DND-41 (cell line): ENCODE measurements around the gene SLC17A4.

Source experiments
- ATAC-seq: fragments of 200-7000 bp; cut with Tn5 transposase; 3 replicates; pipeline ENCODE4 v1.9.1; 2021; ENCODE audit warnings: low read depth; ENCODE audit not compliant: insufficient read depth
- DNase-seq: peaks from one replicate; pipeline ENCODE4 v3.0.0-alpha.2; 2020
- H2AFZ ChIP-seq: 2 replicates; pipeline ENCODE4 v1.6.0; 2012; ENCODE audit warnings: low read depth, low read length
- H3K27ac ChIP-seq: 2 replicates; pipeline ENCODE4 v1.5.1; 2012; ENCODE audit warnings: low read length, inconsistent platforms
- H3K27me3 ChIP-seq: fragments of 200-600 bp; sonication (generic); 2 replicates; pipeline ENCODE4 v1.6.0; 2012; ENCODE audit warnings: low read length, mild to moderate bottlenecking, inconsistent platforms; ENCODE audit not compliant: insufficient read depth, poor library complexity
- H3K36me3 ChIP-seq: 2 replicates; pipeline ENCODE4 v1.5.1; 2012; ENCODE audit warnings: low read length, inconsistent platforms; ENCODE audit not compliant: insufficient read depth
- H3K4me1 ChIP-seq: 2 replicates; pipeline ENCODE4 v1.5.1; 2012; ENCODE audit warnings: mild to moderate bottlenecking, low read length; ENCODE audit not compliant: insufficient read depth
- H3K4me2 ChIP-seq: 2 replicates; pipeline ENCODE4 v1.6.0; 2012; ENCODE audit warnings: mild to moderate bottlenecking, moderate library complexity, low read length, inconsistent platforms; ENCODE audit not compliant: insufficient read depth
- H3K4me3 ChIP-seq, 2 experiments: fragments of 200-600 bp in 1 of 2; shearing (Covaris generic) in 1 of 2; 2 replicates each; pipeline ENCODE4 v1.5.1; 2012 to 2016; ENCODE audit warnings: inconsistent platforms in 2 of 2, low read length in 2 of 2, mild to moderate bottlenecking in 2 of 2, low read depth in 1 of 2, moderate library complexity in 1 of 2
- H3K79me2 ChIP-seq: 2 replicates; pipeline ENCODE4 v1.6.0; 2012; ENCODE audit warnings: low read length, inconsistent platforms; ENCODE audit not compliant: insufficient read depth
- H3K9ac ChIP-seq: 2 replicates; pipeline ENCODE4 v1.6.0; 2012; ENCODE audit warnings: low read depth, mild to moderate bottlenecking, inconsistent platforms, low read length, moderate library complexity
- H3K9me3 ChIP-seq: 2 replicates; pipeline ENCODE4 v1.5.1; 2012; ENCODE audit warnings: low read length, moderate library complexity, mild to moderate bottlenecking, inconsistent platforms; ENCODE audit not compliant: insufficient read depth, severe bottlenecking
- H4K20me1 ChIP-seq: 2 replicates; pipeline ENCODE4 v1.6.0; 2012; ENCODE audit warnings: low read length; ENCODE audit not compliant: insufficient read depth
- CTCF ChIP-seq: IDR thresholded peaks from 2 replicates; pipeline ENCODE4 v1.5.1; 2012; ENCODE audit warnings: borderline replicate concordance, low read length, moderate library complexity, mild to moderate bottlenecking; ENCODE audit not compliant: poor library complexity, severe bottlenecking; ENCODE audit errors: extremely low read depth
- EZH2 ChIP-seq: IDR thresholded peaks from 3 replicates; pipeline ENCODE4 v1.6.1; 2012; ENCODE audit warnings: borderline replicate concordance, low read depth, mild to moderate bottlenecking, moderate library complexity, low read length, inconsistent platforms; ENCODE audit not compliant: severe bottlenecking

SLC17A4 gene

GRCh38 chr6:25750906-25751305 lies 3.6 kb upstream of the SLC17A4 start:
- TF ChIP-seq CTCF (no peak), EZH2 (no peak)
- no peaks in the 10 kb centered on the region for H3K36me3 ChIP-seq
- H3K4me3 ChIP-seq = no peak overlapping the region
- H3K27ac ChIP-seq = no peak overlapping the region
- H3K4me2 ChIP-seq = no peak overlapping the region
- H3K4me1 ChIP-seq = no peaks in the 10 kb centered on the region
- no peak overlapping the region for H2AFZ ChIP-seq
- no peak overlapping the region for H3K9ac ChIP-seq
- peaks cover 3% of the 10 kb centered on the region for H3K27me3 ChIP-seq
- no peak for DNase-seq
- H3K79me2 ChIP-seq = no peaks in the 10 kb centered on the region
- no peaks in the 10 kb centered on the region for H3K9me3 ChIP-seq
- no peaks in the 10 kb centered on the region for H4K20me1 ChIP-seq
- ATAC-seq = no peak

- Histone ChIP-seq H2AFZ (no peak overlapping the region), H3K79me2 (no peaks in the 10 kb centered on the region), H3K9ac (no peak overlapping the region), H3K4me1 (no peaks in the 10 kb centered on the region), H3K36me3 (no peaks in the 10 kb centered on the region), H3K9me3 (no peaks in the 10 kb centered on the region), H3K27me3 (no peaks in the 10 kb centered on the region), H3K4me3 (no peak overlapping the region), H4K20me1 (no peaks in the 10 kb centered on the region), H3K4me2 (no peak overlapping the region), H3K27ac (no peak overlapping the region)
- ATAC-seq = no peak
- no peak for TF ChIP-seq CTCF
- TF ChIP-seq EZH2 = no peak
- no peak for DNase-seq
Observed at GRCh38 chr6:25753079-25753478, 1.5 kb upstream of the SLC17A4 start.

- H3K9me3 ChIP-seq = no peaks in the 10 kb centered on the region
- H3K9ac ChIP-seq = no peak overlapping the region
- DNase-seq (no peak), ATAC-seq (no peak)
- no peak overlapping the region for H2AFZ ChIP-seq
- H3K4me2 ChIP-seq = no peak overlapping the region
- TF ChIP-seq EZH2 = no peak
- TF ChIP-seq CTCF = no peak
- H3K4me1 ChIP-seq = no peaks in the 10 kb centered on the region
- no peak overlapping the region for H3K4me3 ChIP-seq
- no peaks in the 10 kb centered on the region for H3K36me3 ChIP-seq
- no peaks in the 10 kb centered on the region for H3K27me3 ChIP-seq
- no peaks in the 10 kb centered on the region for H3K79me2 ChIP-seq
- no peaks in the 10 kb centered on the region for H4K20me1 ChIP-seq
- no peak overlapping the region for H3K27ac ChIP-seq
Observed at GRCh38 chr6:25755483-25755882, 941 bp downstream of the SLC17A4 start.
